Lung (tissue), 13 donors: ENCODE results near the gene PRPF6. TPM values are rescaled to one million over a fixed set of nuclear protein-coding genes. Genes with fewer than 3 reads are reported as not detected.

Experiments used
- ATAC-seq: fragments of 200-7000 bp; cut with Tn5 transposase; one replicate; pipeline ENCODE4 v1.9.1; 2020; ENCODE audit warnings: moderate number of reproducible peaks; ENCODE audit not compliant: insufficient read depth, low FRiP score
- DNase-seq, 3 donors: peaks; one replicate each; pipeline ENCODE4 v3.0.0-alpha.2; 2013 to 2017
- H3K27ac ChIP-seq, 2 donors: one replicate each; pipeline ENCODE4 v1.5.1; 2013; ENCODE audit warnings: mild to moderate bottlenecking in 2 of 2, moderate library complexity in 2 of 2, control low read depth in 1 of 2, inconsistent platforms in 1 of 2, low read depth in 1 of 2, low read length in 1 of 2
- H3K27me3 ChIP-seq, 3 donors: one replicate each; pipeline ENCODE4 v1.5.1; 2013; ENCODE audit warnings: low read length in 2 of 3; ENCODE audit not compliant: control insufficient read depth in 3 of 3, insufficient read depth in 3 of 3
- H3K36me3 ChIP-seq, 4 donors: one replicate each; pipeline ENCODE4 v1.5.1; 2013; ENCODE audit warnings: low read length in 4 of 4, mild to moderate bottlenecking in 1 of 4, moderate library complexity in 1 of 4; ENCODE audit not compliant: control insufficient read depth in 4 of 4, insufficient read depth in 4 of 4
- H3K4me1 ChIP-seq, 5 donors: one replicate each; pipeline ENCODE4 v1.5.1; 2013; ENCODE audit warnings: low read length in 5 of 5, mild to moderate bottlenecking in 2 of 5, moderate library complexity in 1 of 5; ENCODE audit not compliant: control insufficient read depth in 5 of 5, insufficient read depth in 5 of 5
- H3K4me3 ChIP-seq: one replicate; pipeline ENCODE4 v1.5.1; 2013; ENCODE audit warnings: mild to moderate bottlenecking, control low read depth, moderate library complexity
- H3K9ac ChIP-seq, 2 donors: one replicate each; pipeline ENCODE4 v1.5.1; 2013; ENCODE audit warnings: low read length in 2 of 2, control low read depth in 1 of 2; ENCODE audit not compliant: insufficient read depth in 1 of 2
- H3K9me3 ChIP-seq, 4 donors: one replicate each; pipeline ENCODE4 v1.5.1; 2013; ENCODE audit warnings: low read length in 3 of 4, mild to moderate bottlenecking in 1 of 4, moderate library complexity in 1 of 4; ENCODE audit not compliant: control insufficient read depth in 4 of 4, insufficient read depth in 3 of 4
- WGBS, 2 donors: extraction: QIAGEN DNeasy Blood & Tissue Kit; methylation state at CpG; one replicate each; pipeline ENCODE4 v1.1.7; 2013; 5-methylcytosine and 5-hydroxymethylcytosine counted together
- polyA plus RNA-seq, 2 donors: library from polyadenylated mRNA; stranded (reverse); fragments of 200-250 nt; gene quantifications; one replicate each; pipeline ENCODE4 v1.2.1, GENCODE V29; 2013
- small RNA-seq: library from RNA; depleted of rRNA; stranded (forward); fragments of <200 nt; gene quantifications from one replicate; pipeline ENCODE3, GENCODE V24; 2014; ENCODE audit warnings: low replicate concordance
- total RNA-seq, 2 donors: library from RNA; depleted of rRNA in 1 of 2; stranded (reverse); fragments of >200 nt in 1 of 2; gene quantifications; one replicate each; pipeline ENCODE4 v1.2.1, GENCODE V29; 2014 to 2021
- TF ChIP-seq, protein P1 (sequence below): IDR thresholded peaks from 2 replicates; pipeline ENCODE4 v1.5.1; 2012; ENCODE audit warnings: mild to moderate bottlenecking; ENCODE audit errors: control extremely low read depth, extremely low read depth
- donor health status: control.
- donor health status: control.
- donor health status: Bipolar disorder and iron deficiency.
- donor health status: healthy.
- donor health status: DM: yes; HTN: yes; CAD: no.

The PRPF6 gene
- total and polyA plus RNA-seq, 4 donors, result 43.6 to 65.0 (median 54.2) TPM

GRCh38 chr20:64081624-64081964, 100.7 kb downstream of the PRPF6 start:
- ATAC-seq, result no peak
- Histone ChIP-seq H3K4me1 (peaks cover 0 to 55% (median 22%) of the 10 kb centered on the region in 5 donors), H3K27me3 (peaks cover 3 to 29% (median 14%) of the 10 kb centered on the region in 3 donors), H3K9ac (no peak overlapping the region), H3K27ac (no peak overlapping the region), H3K4me3 (no peak overlapping the region), H3K9me3 (no peaks in the 10 kb centered on the region), H3K36me3 (no peaks in the 10 kb centered on the region)
- WGBS, 2 donors, result 87% methylated on average over 6 of the region's 6 CpGs
- TF ChIP-seq, protein P1, sequence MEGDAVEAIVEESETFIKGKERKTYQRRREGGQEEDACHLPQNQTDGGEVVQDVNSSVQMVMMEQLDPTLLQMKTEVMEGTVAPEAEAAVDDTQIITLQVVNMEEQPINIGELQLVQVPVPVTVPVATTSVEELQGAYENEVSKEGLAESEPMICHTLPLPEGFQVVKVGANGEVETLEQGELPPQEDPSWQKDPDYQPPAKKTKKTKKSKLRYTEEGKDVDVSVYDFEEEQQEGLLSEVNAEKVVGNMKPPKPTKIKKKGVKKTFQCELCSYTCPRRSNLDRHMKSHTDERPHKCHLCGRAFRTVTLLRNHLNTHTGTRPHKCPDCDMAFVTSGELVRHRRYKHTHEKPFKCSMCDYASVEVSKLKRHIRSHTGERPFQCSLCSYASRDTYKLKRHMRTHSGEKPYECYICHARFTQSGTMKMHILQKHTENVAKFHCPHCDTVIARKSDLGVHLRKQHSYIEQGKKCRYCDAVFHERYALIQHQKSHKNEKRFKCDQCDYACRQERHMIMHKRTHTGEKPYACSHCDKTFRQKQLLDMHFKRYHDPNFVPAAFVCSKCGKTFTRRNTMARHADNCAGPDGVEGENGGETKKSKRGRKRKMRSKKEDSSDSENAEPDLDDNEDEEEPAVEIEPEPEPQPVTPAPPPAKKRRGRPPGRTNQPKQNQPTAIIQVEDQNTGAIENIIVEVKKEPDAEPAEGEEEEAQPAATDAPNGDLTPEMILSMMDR, result no peak
- no peak for DNase-seq

DNA sequence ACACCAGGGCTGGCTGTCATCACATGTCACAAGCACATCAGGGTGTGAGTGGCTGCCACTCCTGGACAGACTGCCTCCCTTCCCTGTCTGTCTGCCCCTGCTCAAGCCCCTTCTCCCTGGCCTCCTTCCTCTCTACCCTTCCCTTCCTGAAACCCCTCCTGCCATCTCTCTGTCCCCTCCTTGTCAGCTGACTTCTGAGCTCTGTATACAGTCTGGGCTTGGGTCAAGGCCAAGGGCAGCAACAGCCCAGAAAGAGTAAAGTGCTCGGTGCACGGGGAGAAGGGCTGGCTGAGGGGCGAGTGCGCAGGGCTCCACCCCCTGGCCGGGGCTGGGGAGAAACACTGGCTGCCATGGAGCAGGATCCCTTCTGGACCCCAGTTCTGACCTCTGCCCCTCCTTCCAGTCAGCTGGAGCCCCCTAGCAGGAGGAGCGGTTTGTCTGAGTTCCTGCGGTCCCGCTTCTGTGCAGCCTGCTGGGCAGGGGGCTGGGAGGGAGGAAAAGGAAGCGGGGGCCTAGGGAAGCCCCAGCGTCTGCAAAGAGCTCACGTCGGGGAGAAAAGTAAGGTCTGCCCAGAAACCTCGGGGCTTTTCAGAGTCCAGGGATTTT, 101.3 kb downstream of the PRPF6 start:
- H3K27me3 ChIP-seq, result peaks cover 3 to 34% (median 14%) of the 10 kb centered on the region in 3 donors
- H3K27ac ChIP-seq, result no peak overlapping the region
- DNase-seq (peak; percentile 44 to 61 (median 53)), ATAC-seq (no peak)
- TF ChIP-seq, protein P1, result no peak
- no peaks in the 10 kb centered on the region for H3K36me3 ChIP-seq
- H3K4me1 ChIP-seq, result peaks cover 0 to 55% (median 22%) of the 10 kb centered on the region in 5 donors
- H3K9ac ChIP-seq, result no peak overlapping the region
- 5 to 19% methylated on average over 9 to 13 of the region's 13 CpGs for WGBS, 2 donors
- H3K4me3 ChIP-seq, result no peak overlapping the region
- no peaks in the 10 kb centered on the region for H3K9me3 ChIP-seq

Small RNA genes lying within 50 kb of the gene (small RNA-seq; reads per million reads assigned to genes)
- not detected for gene AL355803.1
- gene MIR647, result not detected
- not detected for gene MIR6813

Other genes with a start within 250 kb of the PRPF6 start
- gene LIME1, start 244.5 kb upstream of the PRPF6 start, total RNA-seq, result 1 to 10 TPM; 6.2 to 9.0 TPM
- 10 to 100 TPM; 11.3 to 19.9 TPM for gene LIME1, start 244.5 kb upstream of the PRPF6 start, polyA plus RNA-seq
- 100 to 1,000 TPM in 1 of 2 donors, 10 to 100 TPM in 1; 18.8 to 121 TPM for gene SLC2A4RG, start 241.4 kb upstream of the PRPF6 start, total RNA-seq
- 10 to 100 TPM; 41.6 to 81.1 TPM for gene SLC2A4RG, start 241.4 kb upstream of the PRPF6 start, polyA plus RNA-seq
- 10 to 100 TPM; 10.8 to 15.3 TPM for gene ZBTB46, start 149.9 kb upstream of the PRPF6 start, total RNA-seq
- gene ZBTB46, start 149.9 kb upstream of the PRPF6 start, polyA plus RNA-seq, result 1 to 10 TPM; 3.4 to 4.4 TPM
- gene ABHD16B, start 119.6 kb upstream of the PRPF6 start, total RNA-seq, result not detected
- gene ABHD16B, start 119.6 kb upstream of the PRPF6 start, polyA plus RNA-seq, result 1 to 10 TPM in 1 of 2 donors, under 1 TPM in 1; 0.89 to 1.5 TPM
- 10 to 100 TPM; 66.2 to 92.4 TPM for gene TPD52L2, start 115.9 kb upstream of the PRPF6 start, total RNA-seq
- 100 to 1,000 TPM in 1 of 2 donors, 10 to 100 TPM in 1; 66.2 to 130 TPM for gene TPD52L2, start 115.9 kb upstream of the PRPF6 start, polyA plus RNA-seq
- gene DNAJC5, start 86.0 kb upstream of the PRPF6 start, total RNA-seq, result 10 to 100 TPM; 25.1 to 64.5 TPM
- 10 to 100 TPM; 26.5 to 48.2 TPM for gene DNAJC5, start 86.0 kb upstream of the PRPF6 start, polyA plus RNA-seq
- 10 to 100 TPM; 33.6 to 42.7 TPM for gene UCKL1, start 24.7 kb upstream of the PRPF6 start, total RNA-seq
- gene UCKL1, start 24.7 kb upstream of the PRPF6 start, polyA plus RNA-seq, result 10 to 100 TPM; 34.8 to 37.5 TPM
- gene ZNF512B, start 11.2 kb upstream of the PRPF6 start, total RNA-seq, result 10 to 100 TPM; 10.7 to 18.9 TPM
- gene ZNF512B, start 11.2 kb upstream of the PRPF6 start, polyA plus RNA-seq, result 10 to 100 TPM in 1 of 2 donors, 1 to 10 TPM in 1; 8.7 to 13.0 TPM
- gene SAMD10, start 1.5 kb upstream of the PRPF6 start, total RNA-seq, result 1 to 10 TPM; 2.3 to 6.4 TPM
- 1 to 10 TPM; 4.7 to 6.8 TPM for gene SAMD10, start 1.5 kb upstream of the PRPF6 start, polyA plus RNA-seq
- gene C20orf204, start 55.0 kb downstream of the PRPF6 start, total RNA-seq, result 1 to 10 TPM; 1.3 to 2.0 TPM
- under 1 TPM; 0.50 to 0.63 TPM for gene C20orf204, start 55.0 kb downstream of the PRPF6 start, polyA plus RNA-seq
- 10 to 100 TPM; 12.1 to 52.2 TPM for gene SOX18, start 68.5 kb downstream of the PRPF6 start, total RNA-seq
- 10 to 100 TPM; 26.9 to 31.7 TPM for gene SOX18, start 68.5 kb downstream of the PRPF6 start, polyA plus RNA-seq
- gene TCEA2, start 82.1 kb downstream of the PRPF6 start, total RNA-seq, result 10 to 100 TPM; 28.5 to 32.8 TPM
- gene TCEA2, start 82.1 kb downstream of the PRPF6 start, polyA plus RNA-seq, result 10 to 100 TPM; 18.3 to 32.9 TPM
- gene RGS19, start 98.4 kb downstream of the PRPF6 start, total RNA-seq, result 10 to 100 TPM; 15.1 to 50.7 TPM
- 10 to 100 TPM; 19.5 to 99.0 TPM for gene RGS19, start 98.4 kb downstream of the PRPF6 start, polyA plus RNA-seq
- gene OPRL1, start 99.0 kb downstream of the PRPF6 start, total RNA-seq, result 1 to 10 TPM; 1.6 to 2.5 TPM
- gene OPRL1, start 99.0 kb downstream of the PRPF6 start, polyA plus RNA-seq, result 1 to 10 TPM in 1 of 2 donors, under 1 TPM in 1; 0.45 to 3.1 TPM
- under 1 TPM; 0.51 to 0.64 TPM for gene LKAAEAR1, start 103.3 kb downstream of the PRPF6 start, total RNA-seq
- 1 to 10 TPM in 1 of 2 donors, under 1 TPM in 1; 0.65 to 2.3 TPM for gene LKAAEAR1, start 103.3 kb downstream of the PRPF6 start, polyA plus RNA-seq
- not detected for gene NPBWR2, start 126.4 kb downstream of the PRPF6 start, total RNA-seq
- not detected for gene NPBWR2, start 126.4 kb downstream of the PRPF6 start, polyA plus RNA-seq
- under 1 TPM in 1 of 2 donors, not detected in 1; 0.40 TPM for gene MYT1, start 183.3 kb downstream of the PRPF6 start, total RNA-seq
- gene MYT1, start 183.3 kb downstream of the PRPF6 start, polyA plus RNA-seq, result under 1 TPM; 0.03 to 0.10 TPM